HEK293 (cell line): Measurements from ENCODE around the gene GYG1.

Experiments
- CTCF ChIA-PET: fragments of 350-600 bp; formaldehyde crosslinking; extraction: SDS; loops from one replicate; lab custom pipeline; 2021; ENCODE audit warnings: antibody characterized with exemption; lab: Yijun Ruan, JAX
- POLR2A ChIA-PET: fragments of 300-600 bp; formaldehyde crosslinking; extraction: SDS; loops from one replicate; lab custom pipeline; 2020; ENCODE audit warnings: antibody characterized with exemption, inconsistent platforms; lab: Yijun Ruan, JAX
- H3K27ac ChIP-seq: fragments of 200-500 bp; sonication (Bioruptor generic); 2 replicates; pipeline ENCODE4 v1.5.1; 2014; ENCODE audit warnings: low read depth, low read length, control low read depth, inconsistent platforms; ENCODE audit errors: extremely low read depth
- H3K36me3 ChIP-seq, 2 experiments: fragments of 200-500 bp in 1 of 2; sonication (Bioruptor generic) in 1 of 2; 1 replicate in 1 of 2; 2 replicates in 1 of 2; pipeline ENCODE4 v1.5.1; 2014 to 2017; ENCODE audit warnings: inconsistent platforms in 2 of 2, low read length in 2 of 2; ENCODE audit not compliant: control insufficient read depth in 2 of 2, insufficient read depth in 1 of 2
- H3K4me1 ChIP-seq: fragments of 200-500 bp; sonication (Bioruptor generic); 2 replicates; pipeline ENCODE4 v1.5.1; 2014; ENCODE audit warnings: mild to moderate bottlenecking, low read length, inconsistent platforms; ENCODE audit not compliant: control insufficient read depth, insufficient read depth
- H3K4me3 ChIP-seq: 2 replicates; pipeline ENCODE4 v1.5.1; 2011; ENCODE audit warnings: low read depth, mild to moderate bottlenecking, control low read depth, low read length, moderate library complexity
- H3K9me3 ChIP-seq: fragments of 200-500 bp; sonication (Bioruptor generic); 2 replicates; pipeline ENCODE4 v1.5.1; 2014; ENCODE audit warnings: low read depth, low read length, inconsistent platforms; ENCODE audit not compliant: control insufficient read depth, insufficient read depth
- YY2 ChIP-seq: fragments of 450-650 bp; formaldehyde crosslinking; IDR thresholded peaks from 2 replicates; pipeline ENCODE4 v1.5.1; 2016; ENCODE audit warnings: missing biosample characterization, missing genetic modification characterization
- ZBTB20 ChIP-seq: fragments of 450-650 bp; formaldehyde crosslinking; IDR thresholded peaks from 2 replicates; pipeline ENCODE4 v1.5.1; 2016; ENCODE audit warnings: missing biosample characterization, missing genetic modification characterization
- ZNF112 ChIP-seq: fragments of 450-650 bp; formaldehyde crosslinking; IDR thresholded peaks from 2 replicates; pipeline ENCODE4 v1.5.0; 2017; ENCODE audit warnings: missing biosample characterization, missing genetic modification characterization
- ZNF121 ChIP-seq: fragments of 450-650 bp; formaldehyde crosslinking; IDR thresholded peaks from 2 replicates; pipeline ENCODE4 v1.5.1; 2016; ENCODE audit warnings: missing biosample characterization, missing genetic modification characterization
- ZNF169 ChIP-seq: fragments of 450-650 bp; formaldehyde crosslinking; IDR thresholded peaks from 2 replicates; pipeline ENCODE4 v1.5.1; 2016; ENCODE audit warnings: missing biosample characterization, missing genetic modification characterization
- ZNF211 ChIP-seq: fragments of 450-650 bp; formaldehyde crosslinking; IDR thresholded peaks from 2 replicates; pipeline ENCODE4 v1.5.1; 2016; ENCODE audit warnings: low read depth, missing biosample characterization, missing genetic modification characterization
- ZNF311 ChIP-seq: fragments of 450-650 bp; formaldehyde crosslinking; IDR thresholded peaks from 2 replicates; pipeline ENCODE4 v1.5.1; 2017; ENCODE audit warnings: missing biosample characterization, missing genetic modification characterization, borderline replicate concordance
- TF ChIP-seq, protein P1 (sequence below): fragments of 450-650 bp; formaldehyde crosslinking; IDR thresholded peaks from 2 replicates; pipeline ENCODE4 v1.5.1; 2016; ENCODE audit warnings: missing biosample characterization, missing genetic modification characterization, borderline replicate concordance
- TF ChIP-seq, protein P2 (sequence below): fragments of 450-650 bp; formaldehyde crosslinking; IDR thresholded peaks from 2 replicates; pipeline ENCODE4 v1.5.1; 2016; ENCODE audit warnings: missing biosample characterization, missing genetic modification characterization, borderline replicate concordance
- TF ChIP-seq, protein P3 (sequence below): fragments of 450-650 bp; formaldehyde crosslinking; IDR thresholded peaks from 2 replicates; pipeline ENCODE4 v1.5.1; 2017; ENCODE audit warnings: missing biosample characterization, missing genetic modification characterization
- TF ChIP-seq, protein P4 (sequence below): fragments of 450-650 bp; formaldehyde crosslinking; IDR thresholded peaks from 2 replicates; pipeline ENCODE4 v1.5.1; 2016; ENCODE audit warnings: missing biosample characterization, missing genetic modification characterization

The GYG1 gene

DNA sequence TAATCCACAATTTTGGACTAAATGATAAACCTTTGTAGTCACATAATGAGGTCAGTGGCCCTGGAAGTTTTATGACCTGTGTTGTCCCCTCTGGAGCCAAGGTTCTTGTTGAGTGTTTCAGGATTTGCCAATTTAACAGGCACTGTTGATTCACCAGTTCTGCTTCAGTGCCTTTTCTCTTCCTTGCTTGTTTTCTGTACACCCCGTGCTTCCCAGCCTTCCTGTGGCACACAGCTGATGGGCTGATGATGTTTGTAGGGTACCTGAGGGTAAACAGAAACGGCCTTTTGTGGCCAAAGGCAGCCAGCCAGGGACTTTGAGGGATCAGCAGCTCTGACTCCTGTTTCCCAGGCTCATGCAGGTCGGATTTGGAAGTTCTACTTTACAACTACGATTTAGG lies 13.3 kb downstream of the GYG1 start:
- POLR2A ChIA-PET, result no interaction called here
- no peak overlapping the region for H3K4me3 ChIP-seq
- TF ChIP-seq YY2 (tag by site-specific recombination) (no peak), ZNF211 (tag by site-specific recombination) (no peak)
- TF ChIP-seq, all 188 proteins: peak for 0
- Histone ChIP-seq H3K36me3 (peaks cover 0 to 39% of the 10 kb centered on the region in 2 experiments; a peak in 1 of 3 replicates), H3K27ac (no peak overlapping the region), H3K9me3 (no peaks in the 10 kb centered on the region), H3K4me1 (no peaks in the 10 kb centered on the region)
- CTCF ChIA-PET, result no interaction called here

DNA sequence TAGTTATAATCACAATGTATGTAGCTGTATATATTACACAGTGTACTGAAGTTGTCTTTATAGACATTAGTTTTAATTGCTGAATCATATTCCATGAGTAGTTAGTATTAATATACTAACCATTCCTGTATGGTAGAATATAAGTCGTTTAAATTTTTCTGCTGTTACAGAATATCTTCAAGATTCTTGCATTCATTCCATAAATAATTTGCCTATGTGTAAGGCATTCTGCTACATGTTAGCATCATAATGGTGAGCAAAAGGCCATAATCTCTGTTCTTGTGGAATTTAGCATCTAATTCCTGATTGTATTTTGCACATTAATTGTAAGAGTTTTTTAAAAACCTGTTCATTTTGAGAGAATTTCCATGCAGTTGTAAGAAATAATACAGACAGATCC lies 14.1 kb downstream of the GYG1 start:
- ChIA-PET CTCF (no interaction called here), POLR2A (no interaction called here)
- TF ChIP-seq ZNF121 (tag by site-specific recombination) (no peak), ZBTB20 (tag by site-specific recombination) (no peak), ZNF169 (no peak), ZNF112 (no peak), ZNF311 (no peak)
- TF ChIP-seq, protein P1, sequence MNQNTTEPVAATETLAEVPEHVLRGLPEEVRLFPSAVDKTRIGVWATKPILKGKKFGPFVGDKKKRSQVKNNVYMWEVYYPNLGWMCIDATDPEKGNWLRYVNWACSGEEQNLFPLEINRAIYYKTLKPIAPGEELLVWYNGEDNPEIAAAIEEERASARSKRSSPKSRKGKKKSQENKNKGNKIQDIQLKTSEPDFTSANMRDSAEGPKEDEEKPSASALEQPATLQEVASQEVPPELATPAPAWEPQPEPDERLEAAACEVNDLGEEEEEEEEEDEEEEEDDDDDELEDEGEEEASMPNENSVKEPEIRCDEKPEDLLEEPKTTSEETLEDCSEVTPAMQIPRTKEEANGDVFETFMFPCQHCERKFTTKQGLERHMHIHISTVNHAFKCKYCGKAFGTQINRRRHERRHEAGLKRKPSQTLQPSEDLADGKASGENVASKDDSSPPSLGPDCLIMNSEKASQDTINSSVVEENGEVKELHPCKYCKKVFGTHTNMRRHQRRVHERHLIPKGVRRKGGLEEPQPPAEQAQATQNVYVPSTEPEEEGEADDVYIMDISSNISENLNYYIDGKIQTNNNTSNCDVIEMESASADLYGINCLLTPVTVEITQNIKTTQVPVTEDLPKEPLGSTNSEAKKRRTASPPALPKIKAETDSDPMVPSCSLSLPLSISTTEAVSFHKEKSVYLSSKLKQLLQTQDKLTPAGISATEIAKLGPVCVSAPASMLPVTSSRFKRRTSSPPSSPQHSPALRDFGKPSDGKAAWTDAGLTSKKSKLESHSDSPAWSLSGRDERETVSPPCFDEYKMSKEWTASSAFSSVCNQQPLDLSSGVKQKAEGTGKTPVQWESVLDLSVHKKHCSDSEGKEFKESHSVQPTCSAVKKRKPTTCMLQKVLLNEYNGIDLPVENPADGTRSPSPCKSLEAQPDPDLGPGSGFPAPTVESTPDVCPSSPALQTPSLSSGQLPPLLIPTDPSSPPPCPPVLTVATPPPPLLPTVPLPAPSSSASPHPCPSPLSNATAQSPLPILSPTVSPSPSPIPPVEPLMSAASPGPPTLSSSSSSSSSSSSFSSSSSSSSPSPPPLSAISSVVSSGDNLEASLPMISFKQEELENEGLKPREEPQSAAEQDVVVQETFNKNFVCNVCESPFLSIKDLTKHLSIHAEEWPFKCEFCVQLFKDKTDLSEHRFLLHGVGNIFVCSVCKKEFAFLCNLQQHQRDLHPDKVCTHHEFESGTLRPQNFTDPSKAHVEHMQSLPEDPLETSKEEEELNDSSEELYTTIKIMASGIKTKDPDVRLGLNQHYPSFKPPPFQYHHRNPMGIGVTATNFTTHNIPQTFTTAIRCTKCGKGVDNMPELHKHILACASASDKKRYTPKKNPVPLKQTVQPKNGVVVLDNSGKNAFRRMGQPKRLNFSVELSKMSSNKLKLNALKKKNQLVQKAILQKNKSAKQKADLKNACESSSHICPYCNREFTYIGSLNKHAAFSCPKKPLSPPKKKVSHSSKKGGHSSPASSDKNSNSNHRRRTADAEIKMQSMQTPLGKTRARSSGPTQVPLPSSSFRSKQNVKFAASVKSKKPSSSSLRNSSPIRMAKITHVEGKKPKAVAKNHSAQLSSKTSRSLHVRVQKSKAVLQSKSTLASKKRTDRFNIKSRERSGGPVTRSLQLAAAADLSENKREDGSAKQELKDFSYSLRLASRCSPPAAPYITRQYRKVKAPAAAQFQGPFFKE, result no peak
- TF ChIP-seq, protein P2, sequence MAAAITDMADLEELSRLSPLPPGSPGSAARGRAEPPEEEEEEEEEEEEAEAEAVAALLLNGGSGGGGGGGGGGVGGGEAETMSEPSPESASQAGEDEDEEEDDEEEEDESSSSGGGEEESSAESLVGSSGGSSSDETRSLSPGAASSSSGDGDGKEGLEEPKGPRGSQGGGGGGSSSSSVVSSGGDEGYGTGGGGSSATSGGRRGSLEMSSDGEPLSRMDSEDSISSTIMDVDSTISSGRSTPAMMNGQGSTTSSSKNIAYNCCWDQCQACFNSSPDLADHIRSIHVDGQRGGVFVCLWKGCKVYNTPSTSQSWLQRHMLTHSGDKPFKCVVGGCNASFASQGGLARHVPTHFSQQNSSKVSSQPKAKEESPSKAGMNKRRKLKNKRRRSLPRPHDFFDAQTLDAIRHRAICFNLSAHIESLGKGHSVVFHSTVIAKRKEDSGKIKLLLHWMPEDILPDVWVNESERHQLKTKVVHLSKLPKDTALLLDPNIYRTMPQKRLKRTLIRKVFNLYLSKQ (tag by site-specific recombination), result no peak
- TF ChIP-seq, protein P3, sequence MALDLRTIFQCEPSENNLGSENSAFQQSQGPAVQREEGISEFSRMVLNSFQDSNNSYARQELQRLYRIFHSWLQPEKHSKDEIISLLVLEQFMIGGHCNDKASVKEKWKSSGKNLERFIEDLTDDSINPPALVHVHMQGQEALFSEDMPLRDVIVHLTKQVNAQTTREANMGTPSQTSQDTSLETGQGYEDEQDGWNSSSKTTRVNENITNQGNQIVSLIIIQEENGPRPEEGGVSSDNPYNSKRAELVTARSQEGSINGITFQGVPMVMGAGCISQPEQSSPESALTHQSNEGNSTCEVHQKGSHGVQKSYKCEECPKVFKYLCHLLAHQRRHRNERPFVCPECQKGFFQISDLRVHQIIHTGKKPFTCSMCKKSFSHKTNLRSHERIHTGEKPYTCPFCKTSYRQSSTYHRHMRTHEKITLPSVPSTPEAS (tag by site-specific recombination), result no peak
- TF ChIP-seq, protein P4, sequence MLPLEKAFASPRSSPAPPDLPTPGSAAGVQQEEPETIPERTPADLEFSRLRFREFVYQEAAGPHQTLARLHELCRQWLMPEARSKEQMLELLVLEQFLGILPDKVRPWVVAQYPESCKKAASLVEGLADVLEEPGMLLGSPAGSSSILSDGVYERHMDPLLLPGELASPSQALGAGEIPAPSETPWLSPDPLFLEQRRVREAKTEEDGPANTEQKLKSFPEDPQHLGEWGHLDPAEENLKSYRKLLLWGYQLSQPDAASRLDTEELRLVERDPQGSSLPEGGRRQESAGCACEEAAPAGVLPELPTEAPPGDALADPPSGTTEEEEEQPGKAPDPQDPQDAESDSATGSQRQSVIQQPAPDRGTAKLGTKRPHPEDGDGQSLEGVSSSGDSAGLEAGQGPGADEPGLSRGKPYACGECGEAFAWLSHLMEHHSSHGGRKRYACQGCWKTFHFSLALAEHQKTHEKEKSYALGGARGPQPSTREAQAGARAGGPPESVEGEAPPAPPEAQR, result no peak
- Histone ChIP-seq H3K4me1 (no peaks in the 10 kb centered on the region), H3K36me3 (peaks cover 0 to 38% of the 10 kb centered on the region in 2 experiments; a peak in 1 of 3 replicates), H3K4me3 (no peak overlapping the region), H3K27ac (no peak overlapping the region), H3K9me3 (no peaks in the 10 kb centered on the region)
